GM03348 (cell line): ENCODE measurements around the gene ADGRL3.

Source experiments
- DNase-seq: peaks from one replicate; pipeline ENCODE4 v3.0.0; 2012; ENCODE audit warnings: low spot score

ADGRL3 gene

GRCh38 chr4:61200187-61200915, at the start of gene ADGRL3:
TSS of gene ADGRL3 (plus strand) at chr4:61200326.
- peak; percentile 44 for DNase-seq

GRCh38 chr4:61152433-61152832, 47.7 kb upstream of the ADGRL3 start:
- DNase-seq, result no peak

- no peak for DNase-seq
These were observed 39.6 kb upstream of the ADGRL3 start for GRCh38 chr4:61160478-61160877.

- no peak for DNase-seq
These were observed 38.0 kb upstream of the ADGRL3 start for GRCh38 chr4:61162116-61162515.

- DNase-seq, result no peak
These were observed 26.3 kb upstream of the ADGRL3 start for GRCh38 chr4:61173799-61174198.

GRCh38 chr4:61175495-61175894, 24.6 kb upstream of the ADGRL3 start:
- no peak for DNase-seq

GRCh38 chr4:61177367-61177766, 22.8 kb upstream of the ADGRL3 start:
- no peak for DNase-seq

GRCh38 chr4:61180405-61180804, 19.7 kb upstream of the ADGRL3 start:
- DNase-seq, result no peak

- no peak for DNase-seq
These were observed 17.2 kb upstream of the ADGRL3 start for GRCh38 chr4:61182915-61183314.

- no peak for DNase-seq
These were observed 14.8 kb upstream of the ADGRL3 start for GRCh38 chr4:61185288-61185687.

- DNase-seq, result no peak
These were observed 7.7 kb upstream of the ADGRL3 start for GRCh38 chr4:61192392-61192791.

GRCh38 chr4:61193863-61194262, 6.3 kb upstream of the ADGRL3 start:
- no peak for DNase-seq

GRCh38 chr4:61194571-61194970, 5.6 kb upstream of the ADGRL3 start:
- DNase-seq, result no peak

GRCh38 chr4:61195101-61195500, 5.0 kb upstream of the ADGRL3 start:
- DNase-seq, result no peak

- DNase-seq, result no peak
These were observed 1.4 kb upstream of the ADGRL3 start for GRCh38 chr4:61198686-61199085.

GRCh38 chr4:61199873-61200186, 296 bp upstream of the ADGRL3 start:
- no peak for DNase-seq

- DNase-seq, result peak; percentile 37
These were observed 895 bp downstream of the ADGRL3 start for GRCh38 chr4:61200916-61201526.

- peak; percentile 8 for DNase-seq
These were observed 1.4 kb downstream of the ADGRL3 start for GRCh38 chr4:61201561-61201960.

GRCh38 chr4:61201961-61202637, 2.0 kb downstream of the ADGRL3 start:
- DNase-seq, result peak; percentile 18

- DNase-seq, result no peak
These were observed 2.7 kb downstream of the ADGRL3 start for GRCh38 chr4:61202638-61203435.

- no peak for DNase-seq
These were observed 3.3 kb downstream of the ADGRL3 start for GRCh38 chr4:61203436-61203790.

- DNase-seq, result no peak
These were observed 4.4 kb downstream of the ADGRL3 start for GRCh38 chr4:61204353-61205060.
